K562 (cell line): ENCODE measurements around the gene CHAC1. TPM values are rescaled to one million over a fixed set of nuclear protein-coding genes. Genes with fewer than 3 reads are reported as not detected.
A peak's percentile ranks its signal among the peaks of the same experiment; 100 is the strongest.

ENCODE experiments used
- ADNP ChIP-seq: fragments of 200-800 bp; sonication (Bioruptor generic); IDR thresholded peaks from 2 replicates; pipeline ENCODE4 v1.6.1; 2016; ENCODE audit warnings: missing genetic modification characterization, missing compliant biosample characterization
- ARID2 ChIP-seq: fragments of 450-650 bp; IDR thresholded peaks from 2 replicates; pipeline ENCODE4 v1.6.1; 2017; ENCODE audit warnings: antibody characterized with exemption, mild to moderate bottlenecking
- CREBBP ChIP-seq: IDR thresholded peaks from one replicate; pipeline ENCODE4 v1.6.1; 2012; ENCODE audit warnings: low read depth, mild to moderate bottlenecking, control low read depth, inconsistent platforms, low read length
- FOS ChIP-seq: IDR thresholded peaks from 3 replicates; pipeline ENCODE4 v1.6.1; 2011; ENCODE audit not compliant: insufficient read length; ENCODE audit errors: extremely low read depth
- FOXJ2 ChIP-seq: fragments of 200-800 bp; sonication (Bioruptor generic); IDR thresholded peaks from 2 replicates; pipeline ENCODE4 v1.6.1; 2016; ENCODE audit warnings: missing genetic modification characterization, missing compliant biosample characterization
- GABPB1 ChIP-seq: sonication (generic); formaldehyde crosslinking; IDR thresholded peaks from 2 replicates; pipeline ENCODE4 v1.8.0; 2022; ENCODE audit warnings: mild to moderate bottlenecking, missing genetic modification reagents
- GATA2 ChIP-seq: sonication (generic); formaldehyde crosslinking; IDR thresholded peaks from 2 replicates; pipeline ENCODE4 v1.4.0; 2020; ENCODE audit warnings: mild to moderate bottlenecking, missing genetic modification reagents
- GATAD2B ChIP-seq: fragments of 450-650 bp; IDR thresholded peaks from 2 replicates; pipeline ENCODE4 v1.6.1; 2017; ENCODE audit warnings: mild to moderate bottlenecking, borderline replicate concordance
- MCM7 ChIP-seq, 2 experiments: fragments of 450-650 bp; IDR thresholded peaks; 2 replicates each; pipeline ENCODE4 v1.6.1; 2016 to 2018
- NR2C2 ChIP-seq, 2 experiments: fragments of 200-800 bp in 1 of 2; sonication (Bioruptor generic) in 1 of 2; sonication (generic) in 1 of 2; formaldehyde crosslinking in 1 of 2; IDR thresholded peaks; 2 replicates each; pipeline versions ENCODE4 v1.6.1 to v1.8.0; 2016 to 2022; ENCODE audit warnings: mild to moderate bottlenecking in 1 of 2, missing compliant biosample characterization in 1 of 2, missing genetic modification characterization in 1 of 2, missing genetic modification reagents in 1 of 2
- PHF20 ChIP-seq: fragments of 450-650 bp; IDR thresholded peaks from 2 replicates; pipeline ENCODE4 v1.6.1; 2018; ENCODE audit not compliant: partially characterized antibody
- POLR2AphosphoS2 ChIP-seq: IDR thresholded peaks from 2 replicates; pipeline ENCODE4 v1.6.1; 2012; ENCODE audit warnings: low read length, improper control_type of control experiment
- RCOR1 ChIP-seq, 2 experiments: IDR thresholded peaks; 2 replicates each; pipeline ENCODE4 v1.6.1; 2012; ENCODE audit warnings: low read depth in 2 of 2, low read length in 2 of 2, borderline replicate concordance in 1 of 2, improper control_type of control experiment in 1 of 2
- SIX5 ChIP-seq, 2 experiments: IDR thresholded peaks; 2 replicates each; pipeline ENCODE4 v1.6.1; 2011; ENCODE audit warnings: low read length in 2 of 2, borderline replicate concordance in 1 of 2, low read depth in 1 of 2, mild to moderate bottlenecking in 1 of 2, moderate library complexity in 1 of 2; ENCODE audit not compliant: insufficient read depth in 1 of 2
- polyA plus RNA-seq, 8 experiments: library from polyadenylated mRNA; depleted of rRNA in 4 of 8; stranded (reverse) in 5 of 8; unstranded in 3 of 8; fragments of >200 nt; fragmentation: Nextera tagmentation in 2 of 8; fragmentation: Illumina TruSeq in 1 of 8; extraction: Ambion mirVana in 2 of 8; extraction: Trizol in 1 of 8; gene quantifications; 2 replicates each; pipeline versions ENCODE4 v1.2.1 to v1.2.3, GENCODE V29; 2011 to 2014; ENCODE audit warnings: inconsistent platforms in 1 of 8, missing spikeins in 1 of 8
- total RNA-seq, 7 experiments: library from RNA; depleted of rRNA in 6 of 7; stranded (reverse); fragments of >200 nt in 6 of 7; fragmentation: Illumina TruSeq in 2 of 7; extraction: Trizol in 2 of 7; gene quantifications; 2 replicates each; pipeline versions ENCODE4 v1.2.1 to v1.2.3, GENCODE V29; 2011 to 2021; ENCODE audit warnings: low replicate concordance in 1 of 7
- TF ChIP-seq, protein P1 (sequence below): fragments of 250-450 bp; sonication (Bioruptor Pico); IDR thresholded peaks from 2 replicates; pipeline ENCODE4 v1.8.0; 2021; ENCODE audit warnings: moderate library complexity, mild to moderate bottlenecking, inconsistent platforms
- TF ChIP-seq, protein P2 (sequence below), 2 experiments: fragments of 450-650 bp in 1 of 2; sonication (generic) in 1 of 2; formaldehyde crosslinking; conservative IDR thresholded peaks; 2 replicates each; pipeline versions ENCODE4 v1.4.0 to v1.8.1; 2020 to 2022; ENCODE audit warnings: mild to moderate bottlenecking in 1 of 2, missing genetic modification reagents in 1 of 2
- TF ChIP-seq, protein P3 (sequence below): fragments of 450-650 bp; IDR thresholded peaks from 2 replicates; pipeline ENCODE4 v1.6.1; 2016; ENCODE audit warnings: low read depth

The CHAC1 gene
- total and polyA plus RNA-seq, 9 of the 15 experiments (the other 6 are each of a cell fraction or from before 2014, with no cell fraction given), result 0.47 to 39.0 (median 7.5) TPM

DNA sequence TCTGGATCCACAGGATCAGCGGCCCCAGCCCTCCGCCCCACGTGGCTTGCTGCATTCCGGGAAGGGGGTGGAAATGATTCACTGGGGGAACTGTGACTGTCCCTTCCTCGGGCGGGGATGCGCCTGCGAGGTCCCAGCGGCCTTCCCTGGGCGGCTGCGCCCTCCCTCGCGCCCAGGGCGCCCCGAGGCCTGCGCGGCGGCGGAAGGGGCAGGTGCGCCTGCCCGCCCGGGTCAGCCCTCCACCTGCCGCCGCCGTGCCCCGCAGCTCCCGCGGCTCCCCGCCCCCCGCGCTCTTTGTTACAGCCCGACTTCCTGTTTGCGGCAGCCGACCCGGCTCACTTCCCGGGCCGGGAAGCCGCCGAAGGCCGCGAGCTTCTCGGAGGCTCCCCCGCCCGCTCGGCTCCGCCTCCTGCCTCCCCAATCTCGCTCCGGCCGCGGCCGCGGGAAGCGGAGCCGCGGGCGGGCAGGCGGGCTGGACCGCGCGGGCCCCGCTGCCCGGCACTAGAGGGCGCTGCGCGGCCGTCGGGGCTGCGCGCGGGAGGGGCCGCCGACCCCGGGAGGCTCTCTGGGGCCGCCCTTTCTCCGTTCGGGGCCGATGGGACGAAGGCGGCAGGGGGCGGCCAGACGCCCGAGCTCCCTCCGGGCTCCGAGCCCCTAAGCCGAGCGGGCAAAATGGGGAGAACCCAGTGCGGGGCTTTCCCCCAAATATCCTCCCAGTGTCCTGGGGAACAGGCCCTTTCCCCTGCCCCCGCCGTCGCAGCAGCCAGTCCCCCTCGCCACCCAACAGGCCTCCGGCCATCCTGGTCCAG lies 11.5 kb upstream of the CHAC1 start (continued):
- TF ChIP-seq RCOR1 (IDR thresholded peaks at IDR 0.05; ENCODE audit: borderline replicate concordance in 1 of 2, low read depth in 2 of 2, low read length in 2 of 2) (peak in 1 of 2 experiments; percentile 22; a peak in 2 of 4 replicates), ADNP (tag) (no peak), CREBBP (no peak), PHF20 (peak; percentile 45), POLR2AphosphoS2 (no peak), GATA2 (no peak), FOXJ2 (tag) (no peak), FOS (no peak), GABPB1 (no peak), ARID2 (no peak), NR2C2 (CRISPR knock-in tag; IDR thresholded peaks at IDR 0.05) (no peak), NR2C2 (tag; IDR thresholded peaks at IDR 0.05) (peak; percentile 70), GATAD2B (peak; percentile 90), MCM7 (IDR thresholded peaks at IDR 0.05) (no peak), SIX5 (IDR thresholded peaks at IDR 0.05; ENCODE audit: borderline replicate concordance in 1 of 2, insufficient read depth in 1 of 2, low read depth in 1 of 2, low read length in 2 of 2) (no peak)
- TF ChIP-seq, protein P1, sequence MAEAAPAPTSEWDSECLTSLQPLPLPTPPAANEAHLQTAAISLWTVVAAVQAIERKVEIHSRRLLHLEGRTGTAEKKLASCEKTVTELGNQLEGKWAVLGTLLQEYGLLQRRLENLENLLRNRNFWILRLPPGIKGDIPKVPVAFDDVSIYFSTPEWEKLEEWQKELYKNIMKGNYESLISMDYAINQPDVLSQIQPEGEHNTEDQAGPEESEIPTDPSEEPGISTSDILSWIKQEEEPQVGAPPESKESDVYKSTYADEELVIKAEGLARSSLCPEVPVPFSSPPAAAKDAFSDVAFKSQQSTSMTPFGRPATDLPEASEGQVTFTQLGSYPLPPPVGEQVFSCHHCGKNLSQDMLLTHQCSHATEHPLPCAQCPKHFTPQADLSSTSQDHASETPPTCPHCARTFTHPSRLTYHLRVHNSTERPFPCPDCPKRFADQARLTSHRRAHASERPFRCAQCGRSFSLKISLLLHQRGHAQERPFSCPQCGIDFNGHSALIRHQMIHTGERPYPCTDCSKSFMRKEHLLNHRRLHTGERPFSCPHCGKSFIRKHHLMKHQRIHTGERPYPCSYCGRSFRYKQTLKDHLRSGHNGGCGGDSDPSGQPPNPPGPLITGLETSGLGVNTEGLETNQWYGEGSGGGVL, result no peak
- TF ChIP-seq, protein P2, sequence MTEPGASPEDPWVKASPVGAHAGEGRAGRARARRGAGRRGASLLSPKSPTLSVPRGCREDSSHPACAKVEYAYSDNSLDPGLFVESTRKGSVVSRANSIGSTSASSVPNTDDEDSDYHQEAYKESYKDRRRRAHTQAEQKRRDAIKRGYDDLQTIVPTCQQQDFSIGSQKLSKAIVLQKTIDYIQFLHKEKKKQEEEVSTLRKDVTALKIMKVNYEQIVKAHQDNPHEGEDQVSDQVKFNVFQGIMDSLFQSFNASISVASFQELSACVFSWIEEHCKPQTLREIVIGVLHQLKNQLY (CRISPR knock-in tag; conservative IDR thresholded peaks at IDR 0.05), result no peak
- TF ChIP-seq, protein P3, sequence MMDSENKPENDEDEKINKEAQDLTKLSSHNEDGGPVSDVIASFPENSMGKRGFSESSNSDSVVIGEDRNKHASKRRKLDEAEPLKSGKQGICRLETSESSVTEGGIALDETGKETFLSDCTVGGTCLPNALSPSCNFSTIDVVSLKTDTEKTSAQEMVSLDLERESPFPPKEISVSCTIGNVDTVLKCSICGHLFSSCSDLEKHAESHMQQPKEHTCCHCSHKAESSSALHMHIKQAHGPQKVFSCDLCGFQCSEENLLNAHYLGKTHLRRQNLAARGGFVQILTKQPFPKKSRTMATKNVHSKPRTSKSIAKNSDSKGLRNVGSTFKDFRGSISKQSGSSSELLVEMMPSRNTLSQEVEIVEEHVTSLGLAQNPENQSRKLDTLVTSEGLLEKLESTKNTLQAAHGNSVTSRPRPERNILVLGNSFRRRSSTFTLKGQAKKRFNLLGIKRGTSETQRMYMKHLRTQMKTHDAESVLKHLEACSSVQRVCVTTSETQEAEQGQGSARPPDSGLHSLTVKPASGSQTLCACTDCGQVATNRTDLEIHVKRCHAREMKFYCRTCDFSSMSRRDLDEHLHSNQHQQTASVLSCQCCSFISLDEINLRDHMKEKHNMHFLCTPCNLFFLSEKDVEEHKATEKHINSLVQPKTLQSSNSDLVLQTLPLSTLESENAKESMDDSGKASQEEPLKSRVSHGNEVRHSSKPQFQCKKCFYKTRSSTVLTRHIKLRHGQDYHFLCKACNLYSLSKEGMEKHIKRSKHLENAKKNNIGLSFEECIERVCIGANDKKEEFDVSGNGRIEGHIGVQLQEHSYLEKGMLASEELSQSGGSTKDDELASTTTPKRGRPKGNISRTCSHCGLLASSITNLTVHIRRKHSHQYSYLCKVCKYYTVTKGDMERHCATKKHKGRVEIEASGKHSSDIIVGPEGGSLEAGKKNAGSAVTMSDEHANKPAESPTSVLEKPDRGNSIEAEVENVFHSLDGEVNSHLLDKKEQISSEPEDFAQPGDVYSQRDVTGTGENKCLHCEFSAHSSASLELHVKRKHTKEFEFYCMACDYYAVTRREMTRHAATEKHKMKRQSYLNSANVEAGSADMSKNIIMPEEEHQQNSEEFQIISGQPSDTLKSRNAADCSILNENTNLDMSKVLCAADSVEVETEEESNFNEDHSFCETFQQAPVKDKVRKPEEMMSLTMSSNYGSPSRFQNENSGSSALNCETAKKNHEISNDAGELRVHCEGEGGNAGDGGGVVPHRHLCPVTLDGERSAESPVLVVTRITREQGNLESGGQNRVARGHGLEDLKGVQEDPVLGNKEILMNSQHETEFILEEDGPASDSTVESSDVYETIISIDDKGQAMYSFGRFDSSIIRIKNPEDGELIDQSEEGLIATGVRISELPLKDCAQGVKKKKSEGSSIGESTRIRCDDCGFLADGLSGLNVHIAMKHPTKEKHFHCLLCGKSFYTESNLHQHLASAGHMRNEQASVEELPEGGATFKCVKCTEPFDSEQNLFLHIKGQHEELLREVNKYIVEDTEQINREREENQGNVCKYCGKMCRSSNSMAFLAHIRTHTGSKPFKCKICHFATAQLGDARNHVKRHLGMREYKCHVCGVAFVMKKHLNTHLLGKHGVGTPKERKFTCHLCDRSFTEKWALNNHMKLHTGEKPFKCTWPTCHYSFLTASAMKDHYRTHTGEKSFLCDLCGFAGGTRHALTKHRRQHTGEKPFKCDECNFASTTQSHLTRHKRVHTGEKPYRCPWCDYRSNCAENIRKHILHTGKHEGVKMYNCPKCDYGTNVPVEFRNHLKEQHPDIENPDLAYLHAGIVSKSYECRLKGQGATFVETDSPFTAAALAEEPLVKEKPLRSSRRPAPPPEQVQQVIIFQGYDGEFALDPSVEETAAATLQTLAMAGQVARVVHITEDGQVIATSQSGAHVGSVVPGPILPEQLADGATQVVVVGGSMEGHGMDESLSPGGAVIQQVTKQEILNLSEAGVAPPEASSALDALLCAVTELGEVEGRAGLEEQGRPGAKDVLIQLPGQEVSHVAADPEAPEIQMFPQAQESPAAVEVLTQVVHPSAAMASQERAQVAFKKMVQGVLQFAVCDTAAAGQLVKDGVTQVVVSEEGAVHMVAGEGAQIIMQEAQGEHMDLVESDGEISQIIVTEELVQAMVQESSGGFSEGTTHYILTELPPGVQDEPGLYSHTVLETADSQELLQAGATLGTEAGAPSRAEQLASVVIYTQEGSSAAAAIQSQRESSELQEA, result no peak
